Measurements from ENCODE around the gene CSRNP3. TPM values are rescaled to one million over a fixed set of nuclear protein-coding genes. Genes with fewer than 3 reads are reported as not detected.

The CSRNP3 gene
- total RNA-seq, 1 experiment from 2014 or later, result not detected

GRCh38 chr2:165698444-165698884 is 229.0 kb downstream of the CSRNP3 start:
- no peak overlapping the region for H3K27ac ChIP-seq (ENCODE audit: low read length)
- H3K9me3 ChIP-seq (ENCODE audit: control insufficient read depth, insufficient read depth, low read depth, low read length), result no peaks in the 10 kb centered on the region
- ATAC-seq (0 out of 2 replicates have a peak, but pooled peaks have one; percentile 72), DNase-seq (ENCODE audit: low read depth, low spot score) (peak; percentile 2)
- no peaks in the 10 kb centered on the region for H3K36me3 ChIP-seq (ENCODE audit: control insufficient read depth, insufficient read depth, low read length)
- ChIA-PET CTCF (no interaction called here), POLR2A (no interaction called here)
- H3K4me3 ChIP-seq (ENCODE audit: low read depth in 2 of 2, low read length in 2 of 2), result no peak overlapping the region
- in situ Hi-C loops (cut with HindIII; ENCODE audit: low pct_unique_long_range_greater_than_20kb, low sequenced_read_pairs), result no loop called here
- H3K27me3 ChIP-seq (ENCODE audit: control insufficient read depth, insufficient read depth, low read length), result no peaks in the 10 kb centered on the region
- TF ChIP-seq SIN3A (IDR thresholded peaks at IDR 0.05; ENCODE audit: borderline replicate concordance, insufficient read depth, low read depth, low read length), result no peak
- no peak for TF ChIP-seq TCF7L2 (IDR thresholded peaks at IDR 0.05; ENCODE audit: low read depth, low read length)
- TF ChIP-seq, protein P1, sequence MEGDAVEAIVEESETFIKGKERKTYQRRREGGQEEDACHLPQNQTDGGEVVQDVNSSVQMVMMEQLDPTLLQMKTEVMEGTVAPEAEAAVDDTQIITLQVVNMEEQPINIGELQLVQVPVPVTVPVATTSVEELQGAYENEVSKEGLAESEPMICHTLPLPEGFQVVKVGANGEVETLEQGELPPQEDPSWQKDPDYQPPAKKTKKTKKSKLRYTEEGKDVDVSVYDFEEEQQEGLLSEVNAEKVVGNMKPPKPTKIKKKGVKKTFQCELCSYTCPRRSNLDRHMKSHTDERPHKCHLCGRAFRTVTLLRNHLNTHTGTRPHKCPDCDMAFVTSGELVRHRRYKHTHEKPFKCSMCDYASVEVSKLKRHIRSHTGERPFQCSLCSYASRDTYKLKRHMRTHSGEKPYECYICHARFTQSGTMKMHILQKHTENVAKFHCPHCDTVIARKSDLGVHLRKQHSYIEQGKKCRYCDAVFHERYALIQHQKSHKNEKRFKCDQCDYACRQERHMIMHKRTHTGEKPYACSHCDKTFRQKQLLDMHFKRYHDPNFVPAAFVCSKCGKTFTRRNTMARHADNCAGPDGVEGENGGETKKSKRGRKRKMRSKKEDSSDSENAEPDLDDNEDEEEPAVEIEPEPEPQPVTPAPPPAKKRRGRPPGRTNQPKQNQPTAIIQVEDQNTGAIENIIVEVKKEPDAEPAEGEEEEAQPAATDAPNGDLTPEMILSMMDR (IDR thresholded peaks at IDR 0.05), result peak; percentile 43
- no peak for TF ChIP-seq REST (IDR thresholded peaks at IDR 0.05; ENCODE audit: insufficient read depth in 1 of 2, low read depth in 2 of 2, low read length in 1 of 2)
- TF ChIP-seq POLR2AphosphoS5 (IDR thresholded peaks at IDR 0.05; ENCODE audit: low read depth, low read length), result no peak
- intact Hi-C loops (cut with micrococcal nuclease; ENCODE audit: unreplicated experiment), result no loop called here
- H3K4me1 ChIP-seq (ENCODE audit: control insufficient read depth, insufficient read depth, low read length), result no peaks in the 10 kb centered on the region
- no TSS peak for BruUV-seq (replicated peaks)

- no peaks in the 10 kb centered on the region for H3K4me1 ChIP-seq (ENCODE audit: control insufficient read depth, insufficient read depth, low read length)
- H3K4me3 ChIP-seq (ENCODE audit: low read depth in 2 of 2, low read length in 2 of 2), result no peak overlapping the region
- BruUV-seq (replicated peaks), result no TSS peak
- no peak for TF ChIP-seq SIN3A (IDR thresholded peaks at IDR 0.05; ENCODE audit: borderline replicate concordance, insufficient read depth, low read depth, low read length)
- no peak for TF ChIP-seq REST (IDR thresholded peaks at IDR 0.05; ENCODE audit: insufficient read depth in 1 of 2, low read depth in 2 of 2, low read length in 1 of 2)
- no peak for TF ChIP-seq POLR2AphosphoS5 (IDR thresholded peaks at IDR 0.05; ENCODE audit: low read depth, low read length)
- TF ChIP-seq TCF7L2 (IDR thresholded peaks at IDR 0.05; ENCODE audit: low read depth, low read length), result no peak
- TF ChIP-seq, protein P1 (IDR thresholded peaks at IDR 0.05), result no peak
- intact Hi-C loops (cut with micrococcal nuclease; ENCODE audit: unreplicated experiment), result no loop called here
- H3K9me3 ChIP-seq (ENCODE audit: control insufficient read depth, insufficient read depth, low read depth, low read length), result no peaks in the 10 kb centered on the region
- ATAC-seq (no peak), DNase-seq (ENCODE audit: low read depth, low spot score) (no peak)
- H3K36me3 ChIP-seq (ENCODE audit: control insufficient read depth, insufficient read depth, low read length), result no peaks in the 10 kb centered on the region
- in situ Hi-C loops (cut with HindIII; ENCODE audit: low pct_unique_long_range_greater_than_20kb, low sequenced_read_pairs), result no loop called here
- no peak overlapping the region for H3K27ac ChIP-seq (ENCODE audit: low read length)
- ChIA-PET CTCF (no interaction called here), POLR2A (no interaction called here)
- no peaks in the 10 kb centered on the region for H3K27me3 ChIP-seq (ENCODE audit: control insufficient read depth, insufficient read depth, low read length)
Observed at GRCh38 chr2:165699946-165700345, 230.4 kb downstream of the CSRNP3 start.

All from Panc1 (cell line).